ENCODE results near the gene NPRL2. TPM values are rescaled to one million over a fixed set of nuclear protein-coding genes. Genes with fewer than 3 reads are reported as not detected.

The NPRL2 gene
- total and polyA plus RNA-seq, 2 experiments from 2014 or later = 22.3 to 27.7 TPM

- TF ChIP-seq ZNF462 (CRISPR knock-in tag; IDR thresholded peaks at IDR 0.05) (no peak), ZNF114 (CRISPR knock-in tag; IDR thresholded peaks at IDR 0.05) (no peak)
- TF ChIP-seq, protein P1, sequence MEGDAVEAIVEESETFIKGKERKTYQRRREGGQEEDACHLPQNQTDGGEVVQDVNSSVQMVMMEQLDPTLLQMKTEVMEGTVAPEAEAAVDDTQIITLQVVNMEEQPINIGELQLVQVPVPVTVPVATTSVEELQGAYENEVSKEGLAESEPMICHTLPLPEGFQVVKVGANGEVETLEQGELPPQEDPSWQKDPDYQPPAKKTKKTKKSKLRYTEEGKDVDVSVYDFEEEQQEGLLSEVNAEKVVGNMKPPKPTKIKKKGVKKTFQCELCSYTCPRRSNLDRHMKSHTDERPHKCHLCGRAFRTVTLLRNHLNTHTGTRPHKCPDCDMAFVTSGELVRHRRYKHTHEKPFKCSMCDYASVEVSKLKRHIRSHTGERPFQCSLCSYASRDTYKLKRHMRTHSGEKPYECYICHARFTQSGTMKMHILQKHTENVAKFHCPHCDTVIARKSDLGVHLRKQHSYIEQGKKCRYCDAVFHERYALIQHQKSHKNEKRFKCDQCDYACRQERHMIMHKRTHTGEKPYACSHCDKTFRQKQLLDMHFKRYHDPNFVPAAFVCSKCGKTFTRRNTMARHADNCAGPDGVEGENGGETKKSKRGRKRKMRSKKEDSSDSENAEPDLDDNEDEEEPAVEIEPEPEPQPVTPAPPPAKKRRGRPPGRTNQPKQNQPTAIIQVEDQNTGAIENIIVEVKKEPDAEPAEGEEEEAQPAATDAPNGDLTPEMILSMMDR (conservative IDR thresholded peaks at IDR 0.05; ENCODE audit: low read depth in 2 of 2) = no peak
Observed at GRCh38 chr3:50319181-50319893, 31.2 kb downstream of the NPRL2 start (continued).

DNA sequence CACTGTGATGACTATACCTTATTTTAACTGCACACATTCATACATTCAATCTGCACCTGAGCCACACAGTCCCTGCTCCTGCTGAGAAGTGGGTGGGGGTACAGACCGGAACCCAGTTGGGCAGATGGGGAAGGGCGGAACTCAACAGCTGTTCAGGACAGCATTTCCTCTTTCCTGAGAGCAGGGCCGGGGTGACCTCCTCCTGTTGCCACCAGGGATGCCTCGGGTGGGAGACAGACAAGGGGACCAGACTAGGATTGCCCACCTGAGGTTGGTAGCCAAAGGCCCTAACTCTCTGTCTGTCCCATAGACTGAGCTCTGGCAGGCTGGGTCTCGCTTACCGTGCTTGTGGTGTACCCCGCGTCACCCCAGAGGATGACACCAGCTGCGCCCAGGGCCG is 32.0 kb downstream of the NPRL2 start:
- H3K4me1 ChIP-seq (ENCODE audit: insufficient read depth) = peaks cover 15% of the 10 kb centered on the region
- peaks cover 10% of the 10 kb centered on the region for H3K27me3 Mint-ChIP-seq (ENCODE audit: insufficient read depth, low read depth, poor library complexity)
- TF ChIP-seq CREB1 (CRISPR knock-in tag; IDR thresholded peaks at IDR 0.05; ENCODE audit: low read depth) (no peak), ETS1 (IDR thresholded peaks at IDR 0.05) (no peak)
- no peak for ATAC-seq
- no peaks in the 10 kb centered on the region for H3K9me2 ChIP-seq (ENCODE audit: insufficient read depth)
- peaks cover 20% of the 10 kb centered on the region; the same call in 1 of the 2 replicates for H3F3A ChIP-seq (replicated peaks; ENCODE audit: low read depth)
- H3K27ac Mint-ChIP-seq = no peak overlapping the region
- H2AFZ ChIP-seq = no peak overlapping the region
- peaks cover 30% of the 10 kb centered on the region for H3K4me1 Mint-ChIP-seq
- no peak for DNase-seq (ENCODE audit: low spot score)
- H3K36me3 Mint-ChIP-seq (ENCODE audit: low read depth) = peaks cover 59% of the 10 kb centered on the region
- H3K27me3 ChIP-seq (ENCODE audit: insufficient read depth) = no peaks in the 10 kb centered on the region
- no peak overlapping the region for H3K27ac ChIP-seq (ENCODE audit: low read depth)
- peaks cover 7% of the 10 kb centered on the region for H3K9me3 Mint-ChIP-seq
- H3K79me2 ChIP-seq (replicated peaks; ENCODE audit: insufficient read depth) = peaks cover 26% of the 10 kb centered on the region
- peaks cover 5% of the 10 kb centered on the region; the same call in 1 of the 2 replicates for H4K20me1 ChIP-seq (replicated peaks; ENCODE audit: insufficient read depth)
- H3K36me3 ChIP-seq (ENCODE audit: insufficient read depth) = peaks cover 8% of the 10 kb centered on the region
- peak overlapping the region; percentile 86; the same call in 2 of the 3 replicates for H3K4me3 Mint-ChIP-seq
- H3K4me3 ChIP-seq = no peak overlapping the region
- no peak overlapping the region for H3K4me2 ChIP-seq
